ENCODE measurements around the gene SAMD11. TPM values are rescaled to one million over a fixed set of nuclear protein-coding genes. Genes with fewer than 3 reads are reported as not detected.

SAMD11 gene
- total and polyA plus RNA-seq, 2 of the 13 experiments (the other 11 are each of a cell fraction or from before 2014, with no cell fraction given), result 0.11 TPM; not detected in 1

GRCh38 chr1:950268-950667, 26.5 kb downstream of the SAMD11 start:
- POLR2A ChIA-PET, result no interaction called here
- 98% methylated on average over 5 of the region's 9 CpGs for WGBS (ENCODE audit: low lambda C conversion rate)
- H3K27ac ChIP-seq (ENCODE audit: extremely low read length, insufficient read depth, low read length), result no peak overlapping the region
- peaks cover 3% of the 10 kb centered on the region; the same call in 1 of the 2 replicates for H4K20me1 ChIP-seq (ENCODE audit: insufficient read depth, low read length)
- CTCF ChIA-PET (ENCODE audit: low intra/inter-chr PET ratio, low total read pairs), result no interaction called here
- no TSS peak for BruUV-seq (replicated peaks)
- ATAC-seq (no peak), DNase-seq (ENCODE audit: low spot score) (no peak), FAIRE-seq (no peak)
- H3K9ac ChIP-seq (ENCODE audit: insufficient read depth, low read depth, low read length), result no peak overlapping the region
- in situ Hi-C loops (cut with HindIII; ENCODE audit: extremely low pct_ligation_motif_present, low pct_unique_long_range_greater_than_20kb) (no loop called here), intact Hi-C loops (cut with micrococcal nuclease; ENCODE audit: unreplicated experiment) (no loop called here)
- H3K36me3 ChIP-seq (replicated peaks in 1 of 2; ENCODE audit: control insufficient read depth in 1 of 2, insufficient read depth in 2 of 2, low read length in 2 of 2), result peaks cover 49 to 88% of the 10 kb centered on the region in 2 experiments
- no peak overlapping the region for H3K4me3 ChIP-seq (replicated peaks in 1 of 3; ENCODE audit: insufficient read depth in 1 of 3, low read depth in 2 of 3, low read length in 3 of 3)
- H2AFZ ChIP-seq (ENCODE audit: low read length), result no peak overlapping the region
- H3K4me1 ChIP-seq (ENCODE audit: insufficient read depth, low read length), result no peaks in the 10 kb centered on the region
- no peaks in the 10 kb centered on the region for H3K79me2 ChIP-seq (ENCODE audit: insufficient read depth, low read length)
- no peaks in the 10 kb centered on the region for H3K9me3 ChIP-seq (ENCODE audit: low read length)
- no peaks in the 10 kb centered on the region for H3K27me3 ChIP-seq (ENCODE audit: control insufficient read depth in 1 of 2, insufficient read depth in 2 of 2, low read length in 2 of 2)
- H3K4me2 ChIP-seq (ENCODE audit: low read depth, low read length), result no peak overlapping the region
- no peak for TF ChIP-seq JDP2 (CRISPR knock-in tag; IDR thresholded peaks at IDR 0.05; ENCODE audit: borderline replicate concordance)
- TF ChIP-seq NFRKB (IDR thresholded peaks at IDR 0.05), result no peak
- TF ChIP-seq KLF15 (CRISPR knock-in tag; IDR thresholded peaks at IDR 0.05; ENCODE audit: borderline replicate concordance), result no peak
- no peak for TF ChIP-seq CBX2 (IDR thresholded peaks at IDR 0.05; ENCODE audit: low read depth, low read length)
- no peak for TF ChIP-seq CBX2 (CRISPR knock-in tag; IDR thresholded peaks at IDR 0.05; ENCODE audit: low read depth)
- no peak for TF ChIP-seq ZNF616 (CRISPR knock-in tag; IDR thresholded peaks at IDR 0.05; ENCODE audit: low read depth)
- TF ChIP-seq ZNF451 (CRISPR knock-in tag; IDR thresholded peaks at IDR 0.05), result no peak
- peak in 1 of 2 experiments; percentile 38; a peak in 1 of 4 replicates for TF ChIP-seq POLR2A (IDR thresholded peaks at IDR 0.05; ENCODE audit: insufficient read depth in 1 of 2, low read depth in 2 of 2, low read length in 2 of 2)
- peak; percentile 44; the same call in 1 of the 2 replicates for TF ChIP-seq MNT (IDR thresholded peaks at IDR 0.05)
- no peak for TF ChIP-seq ZNF790 (CRISPR knock-in tag; IDR thresholded peaks at IDR 0.05; ENCODE audit: borderline replicate concordance)
- no peak for TF ChIP-seq POGZ (CRISPR knock-in tag; IDR thresholded peaks at IDR 0.05)
- no peak for TF ChIP-seq ZNF512 (CRISPR knock-in tag; IDR thresholded peaks at IDR 0.05)
- TF ChIP-seq ZSCAN21 (CRISPR knock-in tag; IDR thresholded peaks at IDR 0.05; ENCODE audit: borderline replicate concordance), result no peak
- TF ChIP-seq ZMYM4 (CRISPR knock-in tag; IDR thresholded peaks at IDR 0.05), result no peak
- no peak for TF ChIP-seq ZNF30 (CRISPR knock-in tag; IDR thresholded peaks at IDR 0.05)
- TF ChIP-seq ZNF639 (CRISPR knock-in tag; conservative IDR thresholded peaks at IDR 0.05), result no peak
- no peak for TF ChIP-seq ZNF672 (CRISPR knock-in tag; IDR thresholded peaks at IDR 0.05)
- TF ChIP-seq TAF1 (CRISPR knock-in tag; IDR thresholded peaks at IDR 0.05), result no peak
- no peak for TF ChIP-seq MXD1 (CRISPR knock-in tag; IDR thresholded peaks at IDR 0.05)

All from HepG2 (cell line).